ENCODE measurements around the gene SLC37A1. TPM values are rescaled to one million over a fixed set of nuclear protein-coding genes. Genes with fewer than 3 reads are reported as not detected.

The SLC37A1 gene
- total RNA-seq, 1 experiment from 2014 or later, result 38.3 TPM

DNA sequence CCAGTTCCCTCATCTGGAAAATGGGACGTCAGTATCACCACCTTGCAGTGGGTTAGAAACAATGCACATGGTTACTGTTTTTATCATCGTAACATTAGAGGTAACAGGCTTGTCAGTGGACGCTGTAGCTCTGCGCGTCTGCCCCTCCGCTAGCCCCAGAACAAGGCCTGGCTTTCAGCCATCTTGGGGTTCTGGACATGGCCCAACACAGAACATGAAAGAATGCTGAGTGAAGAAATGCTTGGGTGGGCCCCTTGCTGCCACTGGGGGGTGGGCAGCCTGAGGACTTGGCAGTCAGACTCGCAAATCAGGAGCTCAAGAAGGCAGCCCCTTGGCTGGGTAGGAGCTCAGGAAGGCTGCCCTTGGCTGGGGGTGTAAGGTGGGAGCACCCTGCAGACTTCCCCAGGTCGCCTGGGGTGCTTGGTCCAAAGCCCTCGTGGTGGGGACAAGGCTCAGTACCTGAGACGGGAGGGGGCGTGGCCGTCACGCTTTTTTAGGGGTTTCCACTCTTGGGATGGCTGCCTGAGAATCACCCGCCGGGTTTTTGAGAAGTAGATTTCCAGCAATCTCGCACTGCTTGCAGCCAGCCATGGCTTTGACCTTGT, 51.7 kb downstream of the SLC37A1 start:
- Histone ChIP-seq H2AFZ (ENCODE audit: low read length) (no peak overlapping the region), H3K27me3 (ENCODE audit: low read length) (no peaks in the 10 kb centered on the region), H3K9ac (ENCODE audit: low read length) (no peak overlapping the region), H3K4me3 (ENCODE audit: low read length) (no peak overlapping the region), H3K79me2 (ENCODE audit: low read length) (no peaks in the 10 kb centered on the region), H3K4me1 (ENCODE audit: insufficient read depth, low read length) (no peaks in the 10 kb centered on the region), H4K20me1 (ENCODE audit: low read length) (no peaks in the 10 kb centered on the region), H3K4me2 (ENCODE audit: low read length) (no peak overlapping the region), H3F3A (ENCODE audit: low read length, unreplicated experiment) (no peaks in the 10 kb centered on the region), H3K9me2 (replicated peaks; ENCODE audit: low read length) (no peaks in the 10 kb centered on the region), H3K27ac (ENCODE audit: low read length) (no peak overlapping the region), H3K9me3 (ENCODE audit: low read length) (no peaks in the 10 kb centered on the region), H3K36me3 (ENCODE audit: low read depth, low read length) (peaks cover 17% of the 10 kb centered on the region)
- ChIA-PET POLR2A (ENCODE audit: unreplicated experiment) (no interaction called here), CTCF (no interaction called here)
- intact Hi-C loops (cut with micrococcal nuclease), result no loop called here
- no peak for TF ChIP-seq EZH2phosphoT487 (IDR thresholded peaks at IDR 0.05; ENCODE audit: borderline replicate concordance, low read length)
- TF ChIP-seq EZH2 (IDR thresholded peaks at IDR 0.05; ENCODE audit: low read length, unreplicated experiment), result no peak
- TF ChIP-seq, protein P1, sequence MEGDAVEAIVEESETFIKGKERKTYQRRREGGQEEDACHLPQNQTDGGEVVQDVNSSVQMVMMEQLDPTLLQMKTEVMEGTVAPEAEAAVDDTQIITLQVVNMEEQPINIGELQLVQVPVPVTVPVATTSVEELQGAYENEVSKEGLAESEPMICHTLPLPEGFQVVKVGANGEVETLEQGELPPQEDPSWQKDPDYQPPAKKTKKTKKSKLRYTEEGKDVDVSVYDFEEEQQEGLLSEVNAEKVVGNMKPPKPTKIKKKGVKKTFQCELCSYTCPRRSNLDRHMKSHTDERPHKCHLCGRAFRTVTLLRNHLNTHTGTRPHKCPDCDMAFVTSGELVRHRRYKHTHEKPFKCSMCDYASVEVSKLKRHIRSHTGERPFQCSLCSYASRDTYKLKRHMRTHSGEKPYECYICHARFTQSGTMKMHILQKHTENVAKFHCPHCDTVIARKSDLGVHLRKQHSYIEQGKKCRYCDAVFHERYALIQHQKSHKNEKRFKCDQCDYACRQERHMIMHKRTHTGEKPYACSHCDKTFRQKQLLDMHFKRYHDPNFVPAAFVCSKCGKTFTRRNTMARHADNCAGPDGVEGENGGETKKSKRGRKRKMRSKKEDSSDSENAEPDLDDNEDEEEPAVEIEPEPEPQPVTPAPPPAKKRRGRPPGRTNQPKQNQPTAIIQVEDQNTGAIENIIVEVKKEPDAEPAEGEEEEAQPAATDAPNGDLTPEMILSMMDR (conservative IDR thresholded peaks at IDR 0.05; ENCODE audit: low read depth, low read length), result no peak
- ATAC-seq (no peak), DNase-seq (no peak)
- no TSS peak for BruUV-seq (replicated peaks)

DNA sequence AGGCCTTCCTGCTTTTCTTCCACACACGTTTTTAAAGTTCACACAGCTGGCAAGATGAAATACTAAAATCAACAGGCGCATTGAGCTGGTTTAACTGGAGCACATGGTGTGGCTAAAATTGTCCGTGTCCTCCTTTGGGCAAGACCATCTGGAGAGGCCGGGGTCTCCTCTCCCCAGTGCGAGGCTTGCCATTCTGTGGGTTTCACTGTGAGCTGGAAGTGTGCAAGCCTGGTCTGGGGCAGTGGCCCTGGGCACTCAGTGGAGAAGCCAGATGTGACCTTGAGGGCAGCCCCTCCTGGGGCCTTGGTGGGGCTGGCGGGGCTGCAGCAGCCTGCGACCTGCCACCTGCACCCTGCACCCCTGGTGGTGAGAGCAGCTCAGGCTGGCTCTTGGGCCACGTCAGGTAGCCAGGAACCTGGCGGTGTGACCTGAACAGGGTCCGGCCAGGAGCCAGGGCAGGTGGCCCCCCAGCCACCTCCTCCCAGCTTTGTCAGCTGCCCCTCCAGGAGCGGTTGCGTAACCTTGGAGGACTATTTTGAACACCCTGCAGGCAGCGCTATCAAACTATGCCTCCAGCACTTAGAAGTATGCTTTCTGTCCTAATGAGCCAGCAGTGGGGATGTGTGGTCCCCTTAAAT, 52.4 kb downstream of the SLC37A1 start:
- Histone ChIP-seq H3K4me3 (ENCODE audit: low read length) (no peak overlapping the region), H3K9ac (ENCODE audit: low read length) (no peak overlapping the region), H3K27ac (ENCODE audit: low read length) (no peak overlapping the region), H3K36me3 (ENCODE audit: low read depth, low read length) (peaks cover 17% of the 10 kb centered on the region), H3K9me2 (replicated peaks; ENCODE audit: low read length) (no peaks in the 10 kb centered on the region), H2AFZ (ENCODE audit: low read length) (no peak overlapping the region), H3K9me3 (ENCODE audit: low read length) (no peaks in the 10 kb centered on the region), H4K20me1 (ENCODE audit: low read length) (no peaks in the 10 kb centered on the region), H3K27me3 (ENCODE audit: low read length) (no peaks in the 10 kb centered on the region), H3K4me1 (ENCODE audit: insufficient read depth, low read length) (no peaks in the 10 kb centered on the region), H3K4me2 (ENCODE audit: low read length) (no peak overlapping the region), H3K79me2 (ENCODE audit: low read length) (no peaks in the 10 kb centered on the region), H3F3A (ENCODE audit: low read length, unreplicated experiment) (no peaks in the 10 kb centered on the region)
- TF ChIP-seq EZH2 (IDR thresholded peaks at IDR 0.05; ENCODE audit: low read length, unreplicated experiment) (no peak), EZH2phosphoT487 (IDR thresholded peaks at IDR 0.05; ENCODE audit: borderline replicate concordance, low read length) (no peak)
- TF ChIP-seq, protein P1 (conservative IDR thresholded peaks at IDR 0.05; ENCODE audit: low read depth, low read length), result no peak
- ChIA-PET POLR2A (ENCODE audit: unreplicated experiment) (no interaction called here), CTCF (no interaction called here)
- BruUV-seq (replicated peaks), result no TSS peak
- ATAC-seq, result no peak
- intact Hi-C loops (cut with micrococcal nuclease), result no loop called here
- DNase-seq, result no peak

DNA sequence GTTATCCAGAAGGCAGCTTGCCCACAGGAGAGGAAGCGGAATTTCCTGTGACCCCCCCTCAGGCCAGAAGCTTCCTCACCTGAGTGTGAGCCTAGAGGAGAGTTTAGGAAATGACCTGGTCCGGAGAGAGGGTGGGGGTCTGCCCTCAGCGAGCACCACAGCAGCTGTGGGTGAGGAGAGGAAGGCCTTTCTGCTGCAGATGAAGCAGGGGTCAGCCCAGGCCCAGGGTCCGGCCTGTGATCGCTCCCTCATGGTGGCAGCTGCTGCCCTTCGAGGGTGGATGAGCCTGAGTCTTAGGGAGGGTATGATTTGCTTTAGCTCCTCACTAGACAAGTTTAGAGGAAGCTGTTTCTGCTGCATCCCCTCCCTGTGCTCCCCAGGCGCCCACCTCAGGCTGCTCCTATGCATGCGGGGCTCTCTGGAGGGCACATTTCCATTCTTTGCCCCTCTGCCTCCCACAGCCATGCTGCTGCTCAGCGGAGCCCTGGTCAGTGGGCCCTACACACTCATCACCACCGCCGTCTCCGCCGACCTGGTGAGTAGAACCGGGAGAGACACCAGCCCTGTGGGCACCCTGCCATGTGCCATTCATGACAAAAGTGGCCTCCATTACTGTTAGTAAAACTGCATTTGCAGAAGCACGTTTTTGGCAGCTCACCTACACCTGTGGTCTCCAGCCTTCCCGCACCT, 53.0 kb downstream of the SLC37A1 start:
- no peaks in the 10 kb centered on the region for H3K79me2 ChIP-seq (ENCODE audit: low read length)
- TF ChIP-seq EZH2phosphoT487 (IDR thresholded peaks at IDR 0.05; ENCODE audit: borderline replicate concordance, low read length) (no peak), EZH2 (IDR thresholded peaks at IDR 0.05; ENCODE audit: low read length, unreplicated experiment) (no peak)
- TF ChIP-seq, protein P1 (conservative IDR thresholded peaks at IDR 0.05; ENCODE audit: low read depth, low read length), result no peak
- H3K9ac ChIP-seq (ENCODE audit: low read length), result no peak overlapping the region
- intact Hi-C loops (cut with micrococcal nuclease), result no loop called here
- H3K9me3 ChIP-seq (ENCODE audit: low read length), result no peaks in the 10 kb centered on the region
- BruUV-seq (replicated peaks), result no TSS peak
- H4K20me1 ChIP-seq (ENCODE audit: low read length), result no peaks in the 10 kb centered on the region
- ChIA-PET POLR2A (ENCODE audit: unreplicated experiment) (no interaction called here), CTCF (no interaction called here)
- H3F3A ChIP-seq (ENCODE audit: low read length, unreplicated experiment), result no peaks in the 10 kb centered on the region
- ATAC-seq (no peak), DNase-seq (no peak)
- H3K9me2 ChIP-seq (replicated peaks; ENCODE audit: low read length), result no peaks in the 10 kb centered on the region
- no peak overlapping the region for H3K4me2 ChIP-seq (ENCODE audit: low read length)
- no peaks in the 10 kb centered on the region for H3K4me1 ChIP-seq (ENCODE audit: insufficient read depth, low read length)
- H3K4me3 ChIP-seq (ENCODE audit: low read length), result no peak overlapping the region
- H3K36me3 ChIP-seq (ENCODE audit: low read depth, low read length), result peaks cover 17% of the 10 kb centered on the region
- no peaks in the 10 kb centered on the region for H3K27me3 ChIP-seq (ENCODE audit: low read length)
- no peak overlapping the region for H2AFZ ChIP-seq (ENCODE audit: low read length)
- H3K27ac ChIP-seq (ENCODE audit: low read length), result no peak overlapping the region
